K562 (cell line): ENCODE data around the gene CENPU. TPM values are rescaled to one million over a fixed set of nuclear protein-coding genes. Genes with fewer than 3 reads are reported as not detected.

Source experiments
- ATAC-seq: fragments of 200-7000 bp; cut with Tn5 transposase; 3 replicates; pipeline ENCODE4 v1.9.1; 2020; ENCODE audit warnings: moderate library complexity
- Bru-seq: library from RNA; stranded (reverse); fragments of 400-500 nt; gene quantifications from one replicate; lab custom pipeline; 2021; lab: Mats Ljungman, UMichigan
- BruChase-seq, 2 experiments: library from RNA; stranded (reverse); fragments of 400-500 nt; gene quantifications; one replicate each; lab custom pipeline; 2021; lab: Mats Ljungman, UMichigan
- BruUV-seq: library from RNA; stranded (reverse); fragments of 400-500 nt; replicated peaks from 2 replicates; lab custom pipeline; 2021; lab: Mats Ljungman, UMichigan
- CTCF ChIA-PET: fragments of 300-600 bp; formaldehyde crosslinking; extraction: SDS; loops from one replicate; lab custom pipeline; 2021; ENCODE audit warnings: low intra/inter-chr PET ratio; lab: Yijun Ruan, JAX
- POLR2A ChIA-PET: fragments of 300-600, 350-650 bp; sonication (Branson Sonifier 250); formaldehyde crosslinking; extraction: SDS; loops from one replicate; lab custom pipeline; 2021; ENCODE audit warnings: antibody characterized with exemption, inconsistent platforms; lab: Yijun Ruan, JAX
- DNase-seq, 4 experiments: peaks; one replicate each; pipeline versions ENCODE4 v3.0.0 to v3.0.0-alpha.2; 2011 to 2018; ENCODE audit warnings: low spot score in 3 of 4, mixed read lengths in 3 of 4; ENCODE audit errors: extremely low read depth in 1 of 4
- FAIRE-seq: peaks from 2 replicates; lab custom pipeline; 2011; peaks lifted over from hg19 to GRCh38; lab: Jason Lieb, UNC
- H2AFZ ChIP-seq: 2 replicates; pipeline ENCODE4 v1.6.0; 2011; ENCODE audit warnings: low read depth, low read length, control low read depth, inconsistent platforms
- H3K27ac ChIP-seq: fragments of 200-600 bp; 3 replicates; pipeline ENCODE4 v1.8.0; 2011; ENCODE audit warnings: low read depth, mild to moderate bottlenecking, control low read depth, inconsistent platforms, low read length, moderate library complexity, mixed read lengths; ENCODE audit errors: extremely low read depth
- H3K27me3 ChIP-seq, 2 experiments: fragments of 300-600 bp in 1 of 2; 2 replicates in 1 of 2; 3 replicates in 1 of 2; pipeline versions ENCODE4 v1.6.0 to v1.8.0; 2011; ENCODE audit warnings: inconsistent platforms in 2 of 2, low read length in 2 of 2, mild to moderate bottlenecking in 1 of 2, mixed read lengths in 1 of 2, moderate library complexity in 1 of 2; ENCODE audit not compliant: control insufficient read depth in 2 of 2, insufficient read depth in 2 of 2
- H3K36me3 ChIP-seq: fragments of 300-600 bp; 3 replicates; pipeline ENCODE4 v1.8.0; 2011; ENCODE audit warnings: mild to moderate bottlenecking, low read length, inconsistent platforms; ENCODE audit not compliant: control insufficient read depth, insufficient read depth
- H3K4me1 ChIP-seq, 2 experiments: fragments of 200-600 bp in 1 of 2; replicated peaks in 1 of 2; 2 replicates in 1 of 2; 3 replicates in 1 of 2; pipeline versions ENCODE4 v1.5.1 to v1.8.0; 2011; ENCODE audit warnings: inconsistent platforms in 2 of 2, low read length in 2 of 2, mild to moderate bottlenecking in 1 of 2, mixed read lengths in 1 of 2, moderate library complexity in 1 of 2; ENCODE audit not compliant: control insufficient read depth in 2 of 2, insufficient read depth in 2 of 2
- H3K4me2 ChIP-seq: 2 replicates; pipeline ENCODE4 v1.6.1; 2011; ENCODE audit warnings: low read length, control low read depth, inconsistent platforms, mixed read lengths; ENCODE audit not compliant: insufficient read depth
- H3K4me3 ChIP-seq: fragments of 200-600 bp; sonication (generic), shearing (Covaris generic); 2 replicates; pipeline ENCODE4 v1.5.1; 2016; ENCODE audit warnings: control low read depth, inconsistent platforms
- H3K79me2 ChIP-seq: fragments of 200-600 bp; 3 replicates; pipeline ENCODE4 v1.8.0; 2011; ENCODE audit warnings: low read length, inconsistent platforms; ENCODE audit not compliant: control insufficient read depth, insufficient read depth
- H3K9ac ChIP-seq, 2 experiments: 2 replicates each; pipeline versions ENCODE4 v1.6.0 to v1.6.1; 2011; ENCODE audit warnings: low read depth in 2 of 2, low read length in 2 of 2, control low read depth in 1 of 2, inconsistent platforms in 1 of 2, mild to moderate bottlenecking in 1 of 2, mixed read lengths in 1 of 2; ENCODE audit not compliant: insufficient read depth in 1 of 2
- H3K9me1 ChIP-seq: one replicate; pipeline ENCODE4 v1.6.0; 2011; ENCODE audit warnings: inconsistent platforms, mild to moderate bottlenecking, low read length, moderate library complexity; ENCODE audit not compliant: control insufficient read depth, insufficient read depth
- H3K9me3 ChIP-seq: replicated peaks from 2 replicates; pipeline ENCODE4 v1.5.1; 2011; ENCODE audit warnings: low read depth, low read length, inconsistent platforms; ENCODE audit not compliant: control insufficient read depth, insufficient read depth
- H4K20me1 ChIP-seq: replicated peaks from 2 replicates; pipeline ENCODE4 v1.6.1; 2011; ENCODE audit warnings: low read length, inconsistent platforms, mixed read lengths; ENCODE audit not compliant: control insufficient read depth, insufficient read depth
- ARID4B ChIP-seq: sonication (generic); formaldehyde crosslinking; IDR thresholded peaks from 2 replicates; pipeline ENCODE4 v1.8.0; 2022; ENCODE audit warnings: mild to moderate bottlenecking, missing genetic modification reagents
- ATF7 ChIP-seq: fragments of 450-650 bp; IDR thresholded peaks from 2 replicates; pipeline ENCODE4 v1.7.1; 2014; ENCODE audit warnings: mild to moderate bottlenecking, moderate library complexity
- KLF13 ChIP-seq: fragments of 450-650 bp; IDR thresholded peaks from 2 replicates; pipeline ENCODE4 v1.6.1; 2016; ENCODE audit warnings: missing genetic modification characterization, low read depth, mild to moderate bottlenecking, missing compliant biosample characterization, moderate library complexity, borderline replicate concordance
- MAZ ChIP-seq, 2 experiments: fragments of 450-650 bp in 1 of 2; sonication (generic) in 1 of 2; formaldehyde crosslinking; IDR thresholded peaks in 1 of 2; conservative IDR thresholded peaks in 1 of 2; 2 replicates each; pipeline versions ENCODE4 v1.4.0 to v1.5.0; 2020; ENCODE audit warnings: mild to moderate bottlenecking in 1 of 2, missing genetic modification reagents in 1 of 2
- MECOM ChIP-seq: fragments of 250-450 bp; sonication (Bioruptor Pico); IDR thresholded peaks from 2 replicates; pipeline ENCODE4 v1.8.0; 2022; ENCODE audit warnings: inconsistent platforms
- RBFOX2 ChIP-seq: fragments of 200-400 bp; formaldehyde crosslinking; IDR thresholded peaks from 2 replicates; pipeline ENCODE4 v1.6.1; 2017; ENCODE audit warnings: low read depth, mild to moderate bottlenecking, low read length, moderate library complexity
- TEAD4 ChIP-seq, 2 experiments: sonication (generic) in 1 of 2; formaldehyde crosslinking in 1 of 2; IDR thresholded peaks; 2 replicates each; pipeline versions ENCODE4 v1.6.1 to v1.8.0; 2012 to 2022; ENCODE audit warnings: borderline replicate concordance in 1 of 2, inconsistent platforms in 1 of 2, low read length in 1 of 2, mild to moderate bottlenecking in 1 of 2, missing genetic modification reagents in 1 of 2
- TRIM24 ChIP-seq, 2 experiments: fragments of 450-650 bp; IDR thresholded peaks; 2 replicates each; pipeline ENCODE4 v1.6.1; 2016
- ZNF165 ChIP-seq: fragments of 250-450 bp; sonication (Bioruptor Pico); IDR thresholded peaks from 2 replicates; pipeline ENCODE4 v1.4.0; 2020; ENCODE audit warnings: borderline replicate concordance
- WGBS: fragments of 100-300 bp; shearing (Covaris generic); methylation state at CpG from one replicate; pipeline ENCODE4 v1.1.6; 2016; ENCODE audit warnings: low coverage, mixed read lengths; ENCODE audit not compliant: insufficient coverage; ENCODE audit errors: missing lambda C conversion rate; 5-methylcytosine and 5-hydroxymethylcytosine counted together
- in situ Hi-C: fragments of 300-500 bp; cut with MboI; formaldehyde crosslinking; loops from 4 replicates; pipeline ENCODE4 v1.15.0; 2018; ENCODE audit warnings: inconsistent platforms, mixed read lengths
- intact Hi-C: fragments of 100-400 bp; cut with micrococcal nuclease; formaldehyde crosslinking; loops from 2 replicates; pipeline ENCODE4 v1.14.2; 2022
- long read RNA-seq, 3 experiments: library from polyadenylated mRNA in 2 of 3; library from RNA in 1 of 3; unstranded in 2 of 3; stranded (forward) in 1 of 3; transcript quantifications; one replicate each; pipeline ENCODE4 v2.0.0, GENCODE V29; 2019 to 2022
- polyA minus RNA-seq, 3 experiments: library from RNA; depleted of rRNA, polyadenylated mRNA; stranded (reverse); fragments of >200 nt; gene quantifications; 2 replicates each; pipeline ENCODE4 v1.2.3, GENCODE V29; 2011
- polyA plus RNA-seq, 8 experiments: library from polyadenylated mRNA; depleted of rRNA in 4 of 8; stranded (reverse) in 5 of 8; unstranded in 3 of 8; fragments of >200 nt; fragmentation: Nextera tagmentation in 2 of 8; fragmentation: Illumina TruSeq in 1 of 8; extraction: Ambion mirVana in 2 of 8; extraction: Trizol in 1 of 8; gene quantifications; 2 replicates each; pipeline versions ENCODE4 v1.2.1 to v1.2.3, GENCODE V29; 2011 to 2014; ENCODE audit warnings: inconsistent platforms in 1 of 8, missing spikeins in 1 of 8
- total RNA-seq, 7 experiments: library from RNA; depleted of rRNA in 6 of 7; stranded (reverse); fragments of >200 nt in 6 of 7; fragmentation: Illumina TruSeq in 2 of 7; extraction: Trizol in 2 of 7; gene quantifications; 2 replicates each; pipeline versions ENCODE4 v1.2.1 to v1.2.3, GENCODE V29; 2011 to 2021; ENCODE audit warnings: low replicate concordance in 1 of 7

The CENPU gene
- 22.8 and 65.9 TPM in 2 replicates for total RNA-seq (2011; cell fraction: chromatin; rRNA removed; ENCODE audit: low replicate concordance)
- 11.3 and 12.8 TPM in 2 replicates for total RNA-seq (2011; cell fraction: nucleolus; rRNA removed)
- 24.1 and 26.8 TPM in 2 replicates for total RNA-seq (2011; cell fraction: nucleoplasm; rRNA removed)
- total RNA-seq (2014; rRNA removed) (44.8 and 65.5 TPM in 2 replicates), total RNA-seq (2014; rRNA removed; fragmentation: Illumina TruSeq; extraction: Trizol) (97.0 and 120 TPM in 2 replicates), total RNA-seq (2015; rRNA removed; fragmentation: Illumina TruSeq; extraction: Trizol) (80.7 and 85.8 TPM in 2 replicates), total RNA-seq (2021) (61.5 and 65.3 TPM in 2 replicates), polyA plus RNA-seq (2011; rRNA removed) (85.2 and 98.7 TPM in 2 replicates), polyA plus RNA-seq (2014; fragmentation: Illumina TruSeq; extraction: Trizol) (83.0 and 95.8 TPM in 2 replicates), polyA plus RNA-seq (2014; fragmentation: Nextera tagmentation; extraction: Ambion mirVana) (10 to 100 TPM; 39.4 to 53.7 TPM), polyA plus RNA-seq (2014; rRNA removed) (74.3 and 84.3 TPM in 2 replicates), polyA minus RNA-seq (2011; rRNA and poly(A)+ RNA removed) (47.8 and 60.0 TPM in 2 replicates), Bru-seq, nascent RNA (percentile 90 among the genes with signal in this experiment), BruChase-seq, experiment 1, labeled RNA remaining after a 2-hour chase (percentile 93 among the genes with signal in this experiment), BruChase-seq, experiment 2, labeled RNA remaining after a 6-hour chase (percentile 90 among the genes with signal in this experiment)
- polyA plus RNA-seq (2011; cell fraction: cytosol; rRNA removed) = 6.5 and 18.3 TPM in 2 replicates
- 32.3 and 51.0 TPM in 2 replicates for polyA plus RNA-seq (2011; cell fraction: nucleus; rRNA removed)
- 46.9 and 78.6 TPM in 2 replicates for polyA plus RNA-seq (2012)
- 18.9 and 22.0 TPM in 2 replicates for polyA minus RNA-seq (2011; cell fraction: cytosol; rRNA and poly(A)+ RNA removed)
- 15.9 and 31.9 TPM in 2 replicates for polyA minus RNA-seq (2011; cell fraction: nucleus; rRNA and poly(A)+ RNA removed)
- long read RNA-seq, experiment 1, transcript CENPU-201 (13 exons, 1,998 nt) = major isoform, 290 of 334 reads
- long read RNA-seq, experiment 1, transcript CENPU-205 (12 exons, 1,549 nt) = minor isoform, 8 of 334 reads
- long read RNA-seq, experiment 1, partial matches to known transcripts = 19 of 334 reads
- long read RNA-seq, experiment 1, other reads (novel, unspliced or antisense) = 17 of 334 reads
- long read RNA-seq, experiment 2, transcript CENPU-202 (2 exons, 723 nt) = minor isoform, 5 of 72 reads
- long read RNA-seq, experiment 2, transcript CENPU-201 (13 exons, 1,998 nt) = major isoform, 24 of 72 reads
- long read RNA-seq, experiment 2, partial matches to known transcripts = 10 of 72 reads
- long read RNA-seq, experiment 2, other reads (novel, unspliced or antisense) = 28 of 72 reads
- long read RNA-seq, experiment 3, transcript CENPU-205 (12 exons, 1,549 nt) = minor isoform, 5 of 132 reads
- long read RNA-seq, experiment 3, transcript CENPU-201 (13 exons, 1,998 nt) = major isoform, 92 of 132 reads
- long read RNA-seq, experiment 3, partial matches to known transcripts = 31 of 132 reads
- long read RNA-seq, experiment 3, other reads (novel, unspliced or antisense) = 4 of 132 reads

- ChIA-PET CTCF (no interaction called here), POLR2A (interaction anchor here (0.6 to 2.4 kb wide), 16 partner anchors 9 to 470 kb away, joined by 3 to 15 read pairs (median 3); no protein-coding TSS in a partner anchor)
- Histone ChIP-seq H3K4me3 (peak within 1 kb of the TSS; percentile 78), H3K9me1 (no peaks in the 10 kb centered on the region), H3K27me3 (no peaks in the 10 kb centered on the region), H3K4me2 (peak within 1 kb of the TSS; percentile 94), H4K20me1 (no peaks in the 10 kb centered on the region), H3K79me2 (peaks cover 49% of the 10 kb centered on the region), H3K4me1 (peaks cover 0 to 8% of the 10 kb centered on the region in 2 experiments; a peak in 1 of 5 replicates), H3K36me3 (peaks cover 34% of the 10 kb centered on the region), H2AFZ (peak within 1 kb of the TSS; percentile 89), H3K9me3 (no peaks in the 10 kb centered on the region), H3K9ac (peak within 1 kb of the TSS; percentile 92 to 97), H3K27ac (peak within 1 kb of the TSS; percentile 84)
- ATAC-seq (peak; percentile 96), DNase-seq (peak; percentile 99 to 100 (median 100)), FAIRE-seq (peak; percentile 93)
- no TSS peak for BruUV-seq
- WGBS = under 1% methylated on average over 59 of the region's 69 CpGs
- in situ Hi-C loops = no loop called here
- intact Hi-C loops = loop anchor here (1.0 to 10.0 kb wide), 3 partner anchors 81 to 469 kb away; partner anchors contain the start of genes CASP3 and PRIMPOL
- TF ChIP-seq KLF13 (tag) (peak; percentile 48; the same call in 1 of the 2 replicates), MECOM (no peak), ARID4B (CRISPR knock-in tag) (peak; percentile 83), TEAD4 (IDR thresholded peaks at IDR 0.05; ENCODE audit: low read length) (peak; percentile 86), TEAD4 (CRISPR knock-in tag; IDR thresholded peaks at IDR 0.05; ENCODE audit: borderline replicate concordance) (no peak), TRIM24 (IDR thresholded peaks at IDR 0.05) (peak; percentile 43 to 78; a peak in 3 of 4 replicates), RBFOX2 (peak; percentile 98), ZNF165 (CRISPR knock-in tag) (no peak), MAZ (CRISPR knock-in tag; conservative IDR thresholded peaks at IDR 0.05 in 1 of 2, IDR thresholded peaks at IDR 0.05 in 1 of 2) (peak; percentile 91 to 97), ATF7 (peak; percentile 90)
These were observed at the start of gene CENPU for GRCh38 chr4:184733654-184734524. Gene CENPU, minus strand, starts transcription at chr4:184734096. Its CDS starts 34 bp downstream, at chr4:184734062.
